ENCODE measurements around the gene ADM5.

- TF ChIP-seq CTCF (IDR thresholded peaks at IDR 0.05) (no peak), POLR2A (IDR thresholded peaks at IDR 0.05) (no peak)
These were observed 4.3 kb upstream of the ADM5 start for GRCh38 chr19:49684983-49685553.
